IPS-11a (cell line): ENCODE data around the gene P2RX6.
A peak's percentile ranks its signal among the peaks of the same experiment; 100 is the strongest.
"Not testable (repeated sequence)": the region's sequence is repeated elsewhere in the genome, so short reads cannot be mapped to it uniquely, and the experiment has no call there.

Experiments used
- H3K4me3 ChIP-seq: one replicate; pipeline ENCODE4 v1.5.1; 2013; ENCODE audit warnings: low read depth, low read length, control low read depth

Gene P2RX6

GRCh38 chr22:20993304-20994127 is 21.4 kb upstream of the P2RX6 start:
- H3K4me3 ChIP-seq: no peak overlapping the region

- no peak overlapping the region for H3K4me3 ChIP-seq
These were observed 20.6 kb upstream of the P2RX6 start for GRCh38 chr22:20994128-20994901.

DNA sequence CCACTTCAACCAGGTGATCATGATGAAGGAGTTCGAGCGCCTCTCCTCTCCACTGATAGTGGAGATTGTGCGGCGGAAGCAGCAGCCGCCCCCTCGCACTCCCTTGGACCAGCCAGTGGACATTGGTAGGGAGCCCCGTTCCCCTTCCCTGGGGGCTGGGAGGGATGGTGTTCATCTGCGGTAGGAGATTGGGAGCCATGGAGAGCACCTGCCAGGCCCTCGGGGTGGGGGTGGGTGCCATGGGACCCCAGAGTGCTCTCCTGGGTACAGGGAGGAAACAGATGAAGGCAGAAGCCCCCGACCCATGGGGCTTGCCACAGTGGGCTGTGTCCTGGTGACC is 20.1 kb upstream of the P2RX6 start:
- H3K4me3 ChIP-seq: no peak overlapping the region

- no peak overlapping the region for H3K4me3 ChIP-seq
These were observed 19.5 kb upstream of the P2RX6 start for GRCh38 chr22:20995329-20996030.

DNA sequence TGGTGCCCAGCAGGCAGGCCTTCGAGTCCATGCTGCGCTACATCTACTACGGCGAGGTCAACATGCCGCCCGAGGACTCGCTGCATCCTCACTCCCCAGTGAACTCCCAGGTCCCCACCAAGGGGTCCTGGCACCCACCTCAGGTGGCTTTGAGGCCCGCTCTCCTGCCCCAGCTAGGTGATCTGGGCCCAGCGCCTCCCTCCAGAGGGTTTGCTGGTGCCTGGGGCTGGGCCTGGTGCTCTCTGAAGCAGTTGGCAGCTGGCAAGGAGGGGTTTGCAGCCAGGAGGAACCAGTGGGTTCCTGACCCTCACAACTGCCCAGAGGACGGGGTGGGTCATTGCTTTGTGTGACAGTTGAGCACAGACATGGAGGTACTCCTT is 18.9 kb upstream of the P2RX6 start:
- no peak overlapping the region for H3K4me3 ChIP-seq

GRCh38 chr22:20996598-20997535 is 18.1 kb upstream of the P2RX6 start:
- no peak overlapping the region for H3K4me3 ChIP-seq

- H3K4me3 ChIP-seq: no peak overlapping the region
These were observed 17.3 kb upstream of the P2RX6 start for GRCh38 chr22:20997536-20998257.

DNA sequence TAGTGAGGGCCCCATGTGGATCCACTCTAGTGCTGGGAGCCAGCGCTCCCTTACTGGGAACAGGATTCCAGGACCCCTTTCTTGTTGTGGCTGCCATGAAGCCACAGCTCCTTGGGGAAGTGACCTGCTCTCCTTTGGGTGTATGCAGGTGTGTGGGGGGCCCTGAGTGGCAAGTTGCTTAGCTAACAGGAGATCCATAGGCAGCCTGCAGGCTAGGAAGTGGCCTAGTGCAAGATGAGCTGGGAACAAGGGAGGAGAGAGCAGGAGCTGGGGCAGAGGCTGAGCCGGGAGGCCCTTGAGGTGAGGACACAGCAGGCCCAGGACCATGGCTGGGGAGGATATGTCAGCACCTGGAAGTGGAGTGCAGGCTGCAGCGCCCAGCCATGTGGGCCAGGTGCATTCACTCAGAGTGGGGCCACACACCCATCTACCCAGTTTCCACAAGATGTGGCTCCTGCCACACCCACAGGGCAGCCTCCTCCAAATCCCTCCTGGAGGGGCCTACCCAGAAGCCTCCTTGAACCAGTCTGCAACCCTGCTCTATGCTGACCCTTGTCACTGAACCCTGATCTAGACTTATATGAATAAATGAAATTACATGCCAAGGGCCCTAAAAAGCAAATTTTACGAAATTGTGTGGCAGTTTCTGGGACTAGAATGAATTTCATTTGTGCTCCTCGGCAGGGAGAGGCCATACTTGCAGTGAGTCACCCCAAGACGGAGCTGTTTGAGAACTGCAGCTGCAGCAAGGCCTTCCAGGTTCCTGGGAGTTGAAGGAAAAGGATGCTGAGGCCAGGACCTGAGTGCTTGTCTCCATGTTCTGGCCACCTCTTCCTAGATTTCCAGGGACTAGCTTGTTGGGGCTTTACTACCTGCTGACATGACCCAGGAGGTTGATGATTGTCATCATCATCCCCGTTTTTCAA is 16.3 kb upstream of the P2RX6 start:
- no peak overlapping the region for H3K4me3 ChIP-seq

GRCh38 chr22:20999350-21000206 is 15.4 kb upstream of the P2RX6 start:
- no peak overlapping the region for H3K4me3 ChIP-seq

GRCh38 chr22:21000207-21000986 is 14.6 kb upstream of the P2RX6 start:
- no peak overlapping the region for H3K4me3 ChIP-seq

DNA sequence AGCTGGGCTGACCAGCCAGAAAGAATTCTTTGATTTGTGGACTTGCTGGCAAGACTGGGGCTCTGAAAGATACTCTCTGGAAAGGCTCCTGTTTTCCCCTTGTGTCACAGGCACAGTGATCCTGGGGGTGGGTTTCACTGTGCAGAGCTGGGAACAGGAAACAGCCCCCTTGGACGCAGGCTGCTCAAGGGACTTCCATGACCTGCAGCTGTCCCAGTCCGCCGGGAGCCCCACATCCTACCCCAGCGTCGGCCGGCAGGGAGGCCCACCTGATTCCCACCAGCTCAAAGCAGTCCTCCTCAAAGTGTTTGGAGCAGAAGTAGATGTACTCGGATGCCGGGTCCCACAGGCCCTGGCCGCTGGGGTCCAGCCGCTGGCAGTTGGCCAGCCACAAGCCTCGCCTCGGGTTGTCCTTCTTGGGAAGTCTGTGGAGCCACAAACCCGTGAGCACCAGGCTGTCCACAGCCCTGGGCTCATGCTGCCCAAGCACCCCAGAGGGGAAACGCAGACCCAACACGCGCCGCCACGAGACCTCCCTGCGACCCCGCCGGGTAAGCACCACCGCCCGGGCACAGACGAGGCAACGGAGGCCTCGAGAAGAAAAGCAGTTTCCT is 13.9 kb upstream of the P2RX6 start:
- peak overlapping the region; percentile 56 for H3K4me3 ChIP-seq

- peak within 1 kb of the TSS; percentile 56 for H3K4me3 ChIP-seq
These were observed 13.2 kb upstream of the P2RX6 start, which contains the start of gene THAP7 for GRCh38 chr22:21001601-21002325. THAP7 (minus strand) TSS chr22:21002118; CDS start chr22:21001911, 207 bp downstream.

DNA sequence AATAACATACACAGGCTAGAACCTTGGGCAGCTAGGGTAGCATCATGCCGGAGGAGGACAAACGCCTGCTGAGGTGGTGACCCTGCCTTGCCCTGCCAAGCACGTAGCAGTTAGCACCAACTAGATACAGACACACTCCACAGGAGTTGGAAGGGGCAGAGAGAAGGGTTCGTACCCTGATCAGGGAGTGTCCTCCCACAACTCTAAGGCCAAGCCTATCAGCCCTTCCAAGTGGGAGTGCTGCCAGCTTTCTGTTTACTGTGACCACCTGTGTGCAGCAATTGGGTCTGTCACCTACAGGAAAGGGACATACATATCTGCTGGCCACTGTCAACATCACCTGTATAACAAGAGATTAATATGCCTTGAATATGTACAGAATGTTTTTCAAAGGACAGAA is 11.2 kb upstream of the P2RX6 start:
- H3K4me3 ChIP-seq: no peak overlapping the region

- H3K4me3 ChIP-seq: not testable (repeated sequence)
These were observed 5.8 kb upstream of the P2RX6 start for GRCh38 chr22:21009208-21009607.

GRCh38 chr22:21009638-21010425 is 5.1 kb upstream of the P2RX6 start:
- no peak overlapping the region for H3K4me3 ChIP-seq
